CD8-positive, alpha-beta memory T cell (primary cell): ENCODE data around the gene SETD4. TPM values are rescaled to one million over a fixed set of nuclear protein-coding genes. Genes with fewer than 3 reads are reported as not detected.

Experiments used
- CTCF ChIA-PET: fragments of 350-600 bp; sonication (Branson Sonifier 250); formaldehyde crosslinking; loops from one replicate; lab custom pipeline; 2021; ENCODE audit warnings: antibody characterized with exemption; lab: Charles Lee
- POLR2A ChIA-PET: fragments of 350-600 bp; sonication (Branson Sonifier 250); formaldehyde crosslinking; loops from one replicate; lab custom pipeline; 2021; ENCODE audit warnings: antibody characterized with exemption; lab: Charles Lee
- DNase-seq, 5 donors: peaks; one replicate each; pipeline versions ENCODE4 v3.0.0 to v3.0.0-alpha.2; 2020 to 2022; ENCODE audit warnings: mixed read lengths in 1 of 5
- H3K27ac ChIP-seq: one replicate; pipeline ENCODE4 v1.7.0; 2013; ENCODE audit warnings: low read depth, mild to moderate bottlenecking, low read length, moderate library complexity
- H3K27me3 ChIP-seq: 2 replicates; pipeline ENCODE4 v1.7.0; 2013; ENCODE audit warnings: low read length, mild to moderate bottlenecking; ENCODE audit not compliant: insufficient read depth, poor library complexity, severe bottlenecking
- H3K36me3 ChIP-seq: 2 replicates; pipeline ENCODE4 v1.7.0; 2013; ENCODE audit warnings: mild to moderate bottlenecking, low read length, moderate library complexity; ENCODE audit not compliant: insufficient read depth
- H3K4me1 ChIP-seq: 2 replicates; pipeline ENCODE4 v1.7.0; 2013; ENCODE audit warnings: mild to moderate bottlenecking, low read length, moderate library complexity; ENCODE audit not compliant: insufficient read depth
- H3K4me3 ChIP-seq: 2 replicates; pipeline ENCODE4 v1.7.0; 2013; ENCODE audit warnings: mild to moderate bottlenecking, low read length
- H3K9me3 ChIP-seq: 2 replicates; pipeline ENCODE4 v1.7.0; 2013; ENCODE audit warnings: mild to moderate bottlenecking, low read length
- H3K27ac Mint-ChIP-seq, 8 donors: one replicate each; pipeline ENCODE4 v1.8.0; 2020 to 2021; ENCODE audit warnings: mixed read lengths in 8 of 8, mild to moderate bottlenecking in 6 of 8, inconsistent platforms in 3 of 8, moderate library complexity in 3 of 8
- H3K27me3 Mint-ChIP-seq, 2 donors: one replicate each; pipeline ENCODE4 v1.8.0; 2020 to 2021; ENCODE audit warnings: mixed read lengths in 2 of 2, mild to moderate bottlenecking in 1 of 2, moderate library complexity in 1 of 2
- H3K36me3 Mint-ChIP-seq, 3 donors: one replicate each; pipeline ENCODE4 v1.8.0; 2020 to 2021; ENCODE audit warnings: mixed read lengths in 3 of 3, inconsistent platforms in 1 of 3, mild to moderate bottlenecking in 1 of 3
- H3K4me1 Mint-ChIP-seq, 3 donors: one replicate each; pipeline ENCODE4 v1.8.0; 2020 to 2021; ENCODE audit warnings: mixed read lengths in 3 of 3, inconsistent platforms in 1 of 3, mild to moderate bottlenecking in 1 of 3
- H3K4me3 Mint-ChIP-seq, 7 donors: one replicate each; pipeline ENCODE4 v1.8.0; 2020 to 2021; ENCODE audit warnings: mixed read lengths in 7 of 7, mild to moderate bottlenecking in 6 of 7, moderate library complexity in 4 of 7, inconsistent platforms in 2 of 7
- H3K9me3 Mint-ChIP-seq, 5 donors: one replicate each; pipeline ENCODE4 v1.8.0; 2020 to 2022; ENCODE audit warnings: mixed read lengths in 5 of 5, mild to moderate bottlenecking in 3 of 5, moderate library complexity in 2 of 5, inconsistent platforms in 1 of 5
- polyA plus RNA-seq: library from polyadenylated mRNA; unstranded; fragments of 300-500 nt; fragmentation: Illumina TruSeq; gene quantifications from one replicate; pipeline ENCODE4 v1.2.3, GENCODE V29; 2021
- total RNA-seq, 2 experiments: library from RNA; stranded (reverse); gene quantifications; one replicate each; pipeline ENCODE4 v1.2.3, GENCODE V29; 2021

Gene SETD4
- total and polyA plus RNA-seq, 3 experiments from 2014 or later, result 8.0 to 20.5 (median 20.2) TPM

DNA sequence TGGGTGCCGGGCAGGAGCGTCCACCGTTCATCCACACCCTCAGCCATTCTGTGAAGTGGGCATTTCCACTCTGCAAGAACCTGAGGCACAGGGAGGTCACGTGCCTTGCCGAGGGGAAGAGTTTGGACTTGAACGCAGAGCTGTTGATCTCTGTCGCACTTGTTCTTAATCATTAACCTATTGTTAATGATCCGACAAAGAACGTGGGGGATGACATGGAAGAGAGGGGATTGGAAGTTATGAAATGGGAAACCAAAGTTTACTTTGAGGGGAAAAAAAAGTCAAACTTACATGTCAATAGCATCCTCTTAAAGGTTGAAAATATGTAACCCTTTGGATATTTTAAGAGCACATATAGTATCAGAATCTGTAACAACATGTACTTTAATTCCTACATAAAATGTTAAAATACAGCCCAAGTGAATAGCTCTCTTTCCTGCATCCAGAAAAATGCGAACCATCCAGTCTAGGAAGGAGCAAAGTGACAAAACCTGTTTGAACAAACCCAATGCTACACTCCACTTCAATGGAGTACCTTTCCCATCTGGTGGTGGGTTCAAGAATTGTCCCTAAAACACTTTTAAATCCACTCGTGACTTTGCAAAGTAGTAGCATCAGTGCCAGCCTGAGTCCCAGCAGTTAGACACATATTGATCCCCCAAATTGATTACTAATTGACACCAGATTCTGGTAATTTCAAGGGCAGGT is 75.5 kb downstream of the SETD4 start:
- H3K27ac ChIP-seq, result no peak overlapping the region
- no peaks in the 10 kb centered on the region for H3K36me3 Mint-ChIP-seq
- no peaks in the 10 kb centered on the region for H3K4me1 ChIP-seq
- no peak overlapping the region for H3K4me3 ChIP-seq
- no peaks in the 10 kb centered on the region for H3K4me1 Mint-ChIP-seq
- no peaks in the 10 kb centered on the region for H3K36me3 ChIP-seq
- DNase-seq, result no peak
- POLR2A ChIA-PET, result no interaction called here
- CTCF ChIA-PET, result no interaction called here
- H3K9me3 Mint-ChIP-seq, result no peaks in the 10 kb centered on the region
- H3K27me3 ChIP-seq, result no peaks in the 10 kb centered on the region
- no peak overlapping the region for H3K4me3 Mint-ChIP-seq
- H3K9me3 ChIP-seq, result no peaks in the 10 kb centered on the region
- H3K27me3 Mint-ChIP-seq, result peaks cover 13 to 50% of the 10 kb centered on the region in 2 donors
- H3K27ac Mint-ChIP-seq, result no peak overlapping the region

Other genes starting within 250 kb of the SETD4 start
- gene CBR1, start 9.5 kb upstream of the SETD4 start, total RNA-seq, result 10 to 100 TPM; 37.6 to 39.3 TPM
- gene CBR1, start 9.5 kb upstream of the SETD4 start, polyA plus RNA-seq, result 39.2 TPM
- gene CBR3, start 74.6 kb upstream of the SETD4 start, total RNA-seq, result 1 to 10 TPM; 7.6 to 7.9 TPM
- gene CBR3, start 74.6 kb upstream of the SETD4 start, polyA plus RNA-seq, result 2.3 TPM
- 10 to 100 TPM; 12.1 to 15.2 TPM for gene DOP1B, start 96.3 kb upstream of the SETD4 start, total RNA-seq
- gene DOP1B, start 96.3 kb upstream of the SETD4 start, polyA plus RNA-seq, result 12.0 TPM